CD4-positive, CD25-positive, alpha-beta regulatory T cell (primary cell): ENCODE results near the gene RHOBTB3. TPM values are rescaled to one million over a fixed set of nuclear protein-coding genes. Genes with fewer than 3 reads are reported as not detected.

Experiments
- ATAC-seq, 2 donors: fragments of 150-1000 bp; cut with Tn5 transposase; one replicate each; pipeline ENCODE4 v1.10.0; 2021; ENCODE audit warnings: low read depth in 2 of 2, moderate number of reproducible peaks in 2 of 2, moderate library complexity in 1 of 2
- DNase-seq, 3 donors: peaks; one replicate each; pipeline versions ENCODE4 v3.0.0 to v3.0.0-alpha.2; 2012 to 2022; ENCODE audit warnings: mixed read lengths in 1 of 3
- H3K27ac ChIP-seq: one replicate; pipeline ENCODE4 v1.7.0; 2013; ENCODE audit warnings: mild to moderate bottlenecking, low read length; ENCODE audit not compliant: insufficient read depth, poor library complexity, severe bottlenecking
- H3K27me3 ChIP-seq: one replicate; pipeline ENCODE4 v1.7.0; 2013; ENCODE audit warnings: low read length; ENCODE audit not compliant: control insufficient read depth, insufficient read depth
- H3K36me3 ChIP-seq: one replicate; pipeline ENCODE4 v1.7.0; 2013; ENCODE audit warnings: mild to moderate bottlenecking, low read length, moderate library complexity; ENCODE audit not compliant: control insufficient read depth, insufficient read depth
- H3K4me1 ChIP-seq: 2 replicates; pipeline ENCODE4 v1.7.0; 2013; ENCODE audit warnings: mild to moderate bottlenecking, low read length; ENCODE audit not compliant: insufficient read depth, control insufficient read depth, poor library complexity, severe bottlenecking
- H3K4me3 ChIP-seq: one replicate; pipeline ENCODE4 v1.7.0; 2013; ENCODE audit warnings: low read depth, mild to moderate bottlenecking, low read length, moderate library complexity
- H3K9me3 ChIP-seq, 2 experiments: 1 replicate in 1 of 2; 2 replicates in 1 of 2; pipeline ENCODE4 v1.7.0; 2013; ENCODE audit warnings: low read length in 2 of 2, mild to moderate bottlenecking in 1 of 2, moderate library complexity in 1 of 2; ENCODE audit not compliant: control insufficient read depth in 2 of 2
- H3K27ac Mint-ChIP-seq, 3 donors: one replicate each; pipeline ENCODE4 v1.8.0; 2020 to 2022; ENCODE audit warnings: mild to moderate bottlenecking in 3 of 3, mixed read lengths in 3 of 3, moderate library complexity in 2 of 3
- H3K27me3 Mint-ChIP-seq: one replicate; pipeline ENCODE4 v1.8.0; 2022; ENCODE audit warnings: mild to moderate bottlenecking, mixed read lengths
- H3K36me3 Mint-ChIP-seq: one replicate; pipeline ENCODE4 v1.8.0; 2020; ENCODE audit warnings: mixed read lengths
- H3K4me1 Mint-ChIP-seq, 4 donors: one replicate each; pipeline ENCODE4 v1.8.0; 2020 to 2022; ENCODE audit warnings: mixed read lengths in 4 of 4, mild to moderate bottlenecking in 1 of 4
- H3K4me3 Mint-ChIP-seq, 4 donors: one replicate each; pipeline ENCODE4 v1.8.0; 2020 to 2022; ENCODE audit warnings: mild to moderate bottlenecking in 4 of 4, mixed read lengths in 4 of 4, moderate library complexity in 3 of 4
- H3K9me3 Mint-ChIP-seq, 7 donors: one replicate each; pipeline ENCODE4 v1.8.0; 2020 to 2022; ENCODE audit warnings: mixed read lengths in 7 of 7, mild to moderate bottlenecking in 3 of 7, moderate library complexity in 2 of 7
- polyA plus RNA-seq, 4 donors: library from polyadenylated mRNA; unstranded; fragments of 300-500 nt; fragmentation: Illumina TruSeq; gene quantifications; one replicate each; pipeline ENCODE4 v1.2.3, GENCODE V29; 2021
- total RNA-seq: library from RNA; stranded (reverse); gene quantifications from one replicate; pipeline ENCODE4 v1.2.3, GENCODE V29; 2022

Gene RHOBTB3
- total and polyA plus RNA-seq, 5 donors from 2014 or later: 1.4 to 2.8 (median 2.6) TPM

- Histone ChIP-seq H3K4me3 (peak overlapping the region; percentile 100), H3K4me1 (peaks cover 67% of the 10 kb centered on the region), H3K27ac (peak overlapping the region; percentile 91), H3K27me3 (no peaks in the 10 kb centered on the region), H3K36me3 (no peaks in the 10 kb centered on the region), H3K9me3 (no peaks in the 10 kb centered on the region)
- DNase-seq: no peak
- H3K27ac Mint-ChIP-seq: peak overlapping the region; percentile 95 to 98 (median 98)
- H3K27me3 Mint-ChIP-seq: no peaks in the 10 kb centered on the region
- no peak for ATAC-seq
- H3K4me1 Mint-ChIP-seq: peaks cover 11 to 68% (median 41%) of the 10 kb centered on the region in 4 donors
- peaks cover 10% of the 10 kb centered on the region for H3K36me3 Mint-ChIP-seq
- peak overlapping the region; percentile 98 to 99 (median 99) for H3K4me3 Mint-ChIP-seq
- no peaks in the 10 kb centered on the region for H3K9me3 Mint-ChIP-seq
Observed at GRCh38 chr5:95823218-95823737, 92.1 kb downstream of the RHOBTB3 start.

GRCh38 chr5:95823738-95824609 is 92.8 kb downstream of the RHOBTB3 start:
- peak; percentile 72 to 86 for ATAC-seq
- Mint-ChIP-seq H3K9me3 (no peaks in the 10 kb centered on the region), H3K27ac (peak overlapping the region; percentile 95 to 98 (median 98)), H3K36me3 (peaks cover 3% of the 10 kb centered on the region), H3K4me1 (peaks cover 6 to 65% (median 35%) of the 10 kb centered on the region in 4 donors), H3K27me3 (no peaks in the 10 kb centered on the region), H3K4me3 (peak overlapping the region; percentile 98 to 99 (median 99))
- H3K27me3 ChIP-seq: no peaks in the 10 kb centered on the region
- DNase-seq: peak; percentile 46 to 92 (median 75)
- H3K4me1 ChIP-seq: peaks cover 60% of the 10 kb centered on the region
- H3K36me3 ChIP-seq: no peaks in the 10 kb centered on the region
- peak overlapping the region; percentile 91 for H3K27ac ChIP-seq
- peak overlapping the region; percentile 100 for H3K4me3 ChIP-seq
- no peaks in the 10 kb centered on the region for H3K9me3 ChIP-seq

DNA sequence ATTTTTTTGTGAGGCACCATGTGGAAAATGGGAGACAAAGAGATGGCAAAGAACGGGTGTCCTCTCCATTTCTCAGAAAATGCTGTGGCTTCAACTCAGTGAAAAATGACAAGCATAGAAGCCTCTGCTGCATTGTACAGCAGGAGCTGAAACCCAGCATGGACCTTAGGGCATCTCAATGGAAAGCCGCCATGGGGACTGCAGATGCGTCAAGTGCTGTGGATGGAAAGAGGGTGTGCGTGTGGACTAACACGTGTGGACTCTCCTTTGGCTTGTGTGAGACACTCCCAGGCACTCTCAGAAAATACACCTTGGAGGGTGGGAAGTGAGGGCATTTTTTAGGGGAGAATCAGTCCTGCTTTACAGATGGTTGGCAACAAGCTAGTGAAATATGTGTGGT is 93.6 kb downstream of the RHOBTB3 start:
- Mint-ChIP-seq H3K27ac (peak overlapping the region; percentile 95 to 98 (median 98)), H3K4me1 (peaks cover 6 to 58% (median 30%) of the 10 kb centered on the region in 4 donors), H3K9me3 (no peaks in the 10 kb centered on the region), H3K36me3 (no peaks in the 10 kb centered on the region), H3K4me3 (peak overlapping the region; percentile 98 to 99 (median 99)), H3K27me3 (no peaks in the 10 kb centered on the region)
- Histone ChIP-seq H3K9me3 (no peaks in the 10 kb centered on the region), H3K4me1 (peaks cover 52% of the 10 kb centered on the region), H3K4me3 (peak overlapping the region; percentile 100), H3K27ac (peak overlapping the region; percentile 91), H3K27me3 (no peaks in the 10 kb centered on the region), H3K36me3 (no peaks in the 10 kb centered on the region)
- DNase-seq: no peak
- ATAC-seq: no peak

DNA sequence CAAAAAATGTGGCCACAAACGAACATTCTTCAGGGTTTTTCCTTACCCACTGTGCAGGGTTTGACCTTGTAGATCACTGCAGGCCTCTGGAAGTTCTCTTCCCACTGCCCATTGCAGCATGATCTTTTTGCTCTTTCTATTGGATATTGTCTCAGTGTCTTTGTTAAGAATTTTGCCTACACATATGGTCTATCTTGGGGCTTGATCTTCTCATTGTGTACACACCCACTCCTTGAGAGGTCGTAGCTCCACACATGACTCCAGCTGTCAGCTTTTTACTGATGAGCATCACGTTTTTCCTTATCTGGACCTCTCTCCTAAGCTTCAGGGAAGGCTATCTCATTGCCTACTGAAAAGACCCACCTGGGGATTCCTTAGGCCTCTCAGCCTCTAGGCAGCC is 94.4 kb downstream of the RHOBTB3 start:
- H3K4me3 ChIP-seq: peak overlapping the region; percentile 19
- H3K36me3 Mint-ChIP-seq: no peaks in the 10 kb centered on the region
- no peak overlapping the region for H3K27ac ChIP-seq
- H3K27me3 Mint-ChIP-seq: no peaks in the 10 kb centered on the region
- no peaks in the 10 kb centered on the region for H3K27me3 ChIP-seq
- no peaks in the 10 kb centered on the region for H3K9me3 ChIP-seq
- H3K4me1 Mint-ChIP-seq: peaks cover 6 to 57% (median 30%) of the 10 kb centered on the region in 4 donors
- no peaks in the 10 kb centered on the region for H3K9me3 Mint-ChIP-seq
- DNase-seq: no peak
- H3K4me3 Mint-ChIP-seq: peak overlapping the region; percentile 54 to 99 (median 87)
- H3K27ac Mint-ChIP-seq: peak overlapping the region; percentile 65 to 98 (median 87)
- no peak for ATAC-seq
- peaks cover 48% of the 10 kb centered on the region for H3K4me1 ChIP-seq
- no peaks in the 10 kb centered on the region for H3K36me3 ChIP-seq

GRCh38 chr5:95826949-95827891 is 96.1 kb downstream of the RHOBTB3 start:
- Mint-ChIP-seq H3K36me3 (no peaks in the 10 kb centered on the region), H3K4me1 (peaks cover 14 to 58% (median 29%) of the 10 kb centered on the region in 4 donors), H3K9me3 (no peaks in the 10 kb centered on the region), H3K27ac (peak overlapping the region; percentile 4 to 76 (median 65)), H3K27me3 (no peaks in the 10 kb centered on the region), H3K4me3 (peak overlapping the region in 2 of 4 donors; percentile 25 to 31)
- H3K36me3 ChIP-seq: no peaks in the 10 kb centered on the region
- no peak overlapping the region for H3K4me3 ChIP-seq
- DNase-seq (no peak), ATAC-seq (no peak)
- H3K27ac ChIP-seq: no peak overlapping the region
- H3K27me3 ChIP-seq: no peaks in the 10 kb centered on the region
- no peaks in the 10 kb centered on the region for H3K9me3 ChIP-seq
- peaks cover 35% of the 10 kb centered on the region for H3K4me1 ChIP-seq

- Histone ChIP-seq H3K36me3 (no peaks in the 10 kb centered on the region), H3K27ac (no peak overlapping the region), H3K9me3 (no peaks in the 10 kb centered on the region), H3K4me3 (no peak overlapping the region), H3K4me1 (peaks cover 36% of the 10 kb centered on the region), H3K27me3 (no peaks in the 10 kb centered on the region)
- Mint-ChIP-seq H3K4me3 (peak overlapping the region in 1 of 4 donors; percentile 25), H3K4me1 (peaks cover 14 to 60% (median 34%) of the 10 kb centered on the region in 4 donors), H3K9me3 (no peaks in the 10 kb centered on the region), H3K27me3 (no peaks in the 10 kb centered on the region), H3K27ac (peak overlapping the region; percentile 4 to 76 (median 65)), H3K36me3 (no peaks in the 10 kb centered on the region)
- DNase-seq (no peak), ATAC-seq (no peak)
Observed at GRCh38 chr5:95827892-95828246, 96.7 kb downstream of the RHOBTB3 start.

DNA sequence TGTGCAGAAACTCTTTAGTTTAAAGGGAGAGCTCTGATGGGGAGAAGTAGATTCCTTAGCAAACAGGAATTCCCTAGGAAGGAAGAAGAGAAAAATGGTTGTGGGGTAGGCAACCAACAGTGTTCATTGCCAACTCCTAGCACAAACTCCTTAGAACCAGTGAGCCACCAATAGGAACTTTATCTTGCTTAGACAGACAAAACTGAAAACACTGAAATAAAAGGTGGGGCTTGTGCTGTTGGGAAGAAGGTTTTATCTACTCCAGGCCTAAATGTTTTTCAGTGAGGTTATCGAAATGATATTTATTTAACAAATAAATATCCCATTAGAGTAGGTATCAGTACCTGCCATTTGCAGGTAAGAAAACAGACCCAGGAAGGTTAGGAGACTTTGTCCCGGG is 99.1 kb downstream of the RHOBTB3 start:
- no peak for DNase-seq
- Histone ChIP-seq H3K4me3 (no peak overlapping the region), H3K27me3 (no peaks in the 10 kb centered on the region), H3K27ac (no peak overlapping the region), H3K4me1 (peaks cover 31% of the 10 kb centered on the region), H3K36me3 (no peaks in the 10 kb centered on the region), H3K9me3 (no peaks in the 10 kb centered on the region)
- H3K36me3 Mint-ChIP-seq: no peaks in the 10 kb centered on the region
- no peak overlapping the region for H3K4me3 Mint-ChIP-seq
- H3K4me1 Mint-ChIP-seq: peaks cover 31 to 59% (median 34%) of the 10 kb centered on the region in 4 donors
- H3K27me3 Mint-ChIP-seq: no peaks in the 10 kb centered on the region
- H3K9me3 Mint-ChIP-seq: no peaks in the 10 kb centered on the region
- no peak for ATAC-seq
- H3K27ac Mint-ChIP-seq: no peak overlapping the region
